Right lung (tissue), 5 donors: ENCODE measurements around the gene RSRC1. TPM values are rescaled to one million over a fixed set of nuclear protein-coding genes. Genes with fewer than 3 reads are reported as not detected.
"Not testable (repeated sequence)": the region's sequence is repeated elsewhere in the genome, so short reads cannot be mapped to it uniquely, and the experiment has no call there.

ENCODE experiments used
- DNase-seq, 2 donors: peaks; one replicate each; pipeline ENCODE4 v3.0.0-alpha.2; 2013
- polyA plus RNA-seq, 5 donors: library from polyadenylated mRNA; unstranded; fragments of 120-200 nt; gene quantifications; one replicate each; pipeline versions ENCODE4 v1.2.1 to v1.2.3, GENCODE V29; 2013; ENCODE audit warnings: inconsistent platforms in 1 of 5, low replicate concordance in 1 of 5; ENCODE audit not compliant: insufficient read length in 5 of 5, insufficient read depth in 1 of 5

The RSRC1 gene
- polyA plus RNA-seq, 5 donors: 21.7 to 31.7 (median 28.6) TPM

DNA sequence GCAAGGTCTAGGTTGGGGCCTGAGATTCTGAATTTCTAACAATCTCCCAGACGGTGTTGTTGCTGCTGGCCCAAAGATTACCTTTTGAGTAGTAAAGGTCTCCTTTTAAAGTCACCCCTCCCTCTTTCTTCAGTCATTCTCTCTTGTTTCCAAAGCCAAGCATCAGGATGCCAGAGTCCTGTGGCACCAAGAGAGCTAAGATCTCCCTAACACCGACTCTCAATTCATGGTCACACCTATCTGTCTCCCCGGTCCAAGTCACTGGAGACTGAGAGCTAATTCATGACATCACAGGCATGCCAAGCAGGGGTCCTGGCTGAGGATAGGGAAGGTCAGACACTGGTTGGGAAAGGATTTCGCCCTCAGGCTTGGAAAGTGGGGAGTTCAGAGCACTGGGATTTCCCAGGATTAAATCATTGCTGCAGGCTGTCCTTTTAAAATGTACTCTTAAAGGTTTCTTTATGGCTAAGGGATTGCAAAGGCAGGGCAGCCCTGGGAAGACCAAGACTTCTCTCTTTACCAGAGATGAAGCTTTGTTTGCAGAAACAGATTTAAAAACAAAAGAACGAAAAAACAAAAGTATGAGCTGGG is 11.0 kb upstream of the RSRC1 start:
- no peak for DNase-seq

DNA sequence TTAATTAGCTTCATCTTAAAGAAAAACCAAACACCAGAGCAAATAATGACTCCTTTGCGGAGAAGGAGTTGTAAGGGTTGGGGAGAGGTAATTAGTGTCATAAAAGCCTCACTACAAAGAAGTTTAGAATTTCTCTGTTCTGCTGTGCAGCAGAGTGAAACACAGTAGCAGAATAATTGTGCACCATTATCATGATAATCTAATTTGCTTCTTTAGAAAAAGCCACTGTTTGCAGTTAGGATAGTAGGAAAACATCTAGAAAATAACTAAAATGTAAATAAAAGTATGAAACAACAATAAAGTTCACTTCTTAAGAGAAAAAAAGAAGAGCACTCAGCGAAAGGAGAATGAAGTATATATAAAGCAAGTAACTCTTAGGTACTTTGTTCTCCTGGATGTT is 9.2 kb upstream of the RSRC1 start:
- DNase-seq: no peak

- no peak for DNase-seq
These were observed 8.3 kb upstream of the RSRC1 start for GRCh38 chr3:158101335-158102241.

- DNase-seq: no peak
These were observed 7.4 kb upstream of the RSRC1 start for GRCh38 chr3:158102242-158103080.

- peak; percentile 15 to 20 for DNase-seq
These were observed 6.6 kb upstream of the RSRC1 start for GRCh38 chr3:158103081-158103886.

DNA sequence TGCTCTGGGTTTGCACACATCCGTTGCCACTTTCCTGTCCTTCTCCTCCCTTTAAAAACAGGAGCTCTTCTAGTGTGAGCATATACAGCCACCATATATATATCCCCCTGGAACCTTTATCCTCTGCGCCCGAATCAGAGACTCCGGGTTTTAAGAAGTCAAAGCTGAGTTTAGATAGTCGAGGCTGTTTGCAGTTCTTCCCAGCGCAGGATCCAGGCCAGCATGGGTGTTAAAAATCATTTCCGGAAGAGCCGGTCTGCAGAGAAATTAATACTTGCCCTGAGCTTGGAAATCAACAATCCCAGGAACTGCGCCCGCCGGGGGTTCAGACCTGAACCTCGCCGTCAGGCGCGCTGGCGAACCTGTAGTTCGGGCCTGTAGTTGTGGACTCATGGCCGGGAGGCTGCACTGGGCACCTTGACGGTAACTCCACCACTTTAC is 6.0 kb upstream of the RSRC1 start:
- peak in 1 of 2 donors; percentile 17 for DNase-seq

DNA sequence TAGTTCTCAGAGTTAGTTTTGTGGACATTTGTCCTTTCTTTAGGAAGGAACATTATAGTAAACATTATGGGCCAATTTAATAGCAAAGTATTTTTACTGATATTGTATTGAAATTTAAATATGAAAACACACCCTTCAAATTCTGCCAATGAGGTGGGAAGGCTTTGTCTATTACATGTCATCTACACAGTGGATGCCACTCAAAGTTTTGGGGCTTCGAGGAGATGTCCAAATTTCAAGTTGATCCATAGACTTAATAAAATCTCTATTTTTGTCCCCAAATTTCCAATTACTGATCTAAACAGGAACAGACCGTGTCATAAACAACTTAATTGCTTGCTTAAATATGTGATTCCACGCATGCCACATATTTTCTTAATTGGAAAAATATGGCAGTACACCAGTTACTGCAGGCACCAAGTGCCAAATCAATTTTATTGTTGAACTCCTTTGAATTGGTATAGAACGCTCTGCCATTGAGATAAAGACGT is 5.4 kb upstream of the RSRC1 start:
- peak in 1 of 2 donors; percentile 24 for DNase-seq

- DNase-seq: peak; percentile 14
These were observed 4.7 kb upstream of the RSRC1 start for GRCh38 chr3:158105119-158105709.

GRCh38 chr3:158105710-158106253 is 4.1 kb upstream of the RSRC1 start:
- DNase-seq: peak in 1 of 2 donors; percentile 13

DNA sequence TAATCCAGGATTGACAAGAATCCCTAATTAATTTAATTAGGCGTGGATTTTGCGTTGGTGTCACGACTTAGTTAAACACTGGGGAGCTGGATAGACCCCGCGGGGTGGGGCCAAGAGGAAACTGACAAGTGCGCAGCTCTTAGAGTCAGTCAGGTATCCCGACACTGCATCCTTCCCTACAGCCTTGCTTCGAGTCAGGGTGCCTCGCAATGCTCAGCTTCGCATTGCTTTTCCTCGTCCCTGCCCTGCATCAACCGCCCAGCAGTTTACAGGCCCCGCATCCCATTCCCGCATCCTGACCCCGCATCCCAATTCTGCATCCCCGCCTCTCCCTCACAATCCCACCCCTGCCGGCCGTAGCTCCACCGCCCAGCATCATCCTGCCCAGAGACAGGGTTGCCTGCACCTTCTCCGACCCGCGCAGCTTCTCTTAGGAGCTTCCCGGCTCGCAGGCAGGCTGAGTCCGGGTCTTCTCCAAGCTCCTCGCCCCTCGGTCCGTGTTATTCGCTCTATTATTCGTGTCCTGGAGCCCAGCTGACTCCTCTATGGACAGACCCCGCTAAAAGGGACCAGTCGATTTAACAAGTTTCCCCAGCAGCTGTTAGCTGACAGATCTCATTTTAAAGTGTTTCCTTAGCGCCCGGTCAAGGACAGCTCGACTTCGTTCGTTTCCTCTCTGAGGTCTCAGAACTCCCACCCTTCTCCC is 3.0 kb upstream of the RSRC1 start:
- DNase-seq: peak; percentile 15 to 33

DNA sequence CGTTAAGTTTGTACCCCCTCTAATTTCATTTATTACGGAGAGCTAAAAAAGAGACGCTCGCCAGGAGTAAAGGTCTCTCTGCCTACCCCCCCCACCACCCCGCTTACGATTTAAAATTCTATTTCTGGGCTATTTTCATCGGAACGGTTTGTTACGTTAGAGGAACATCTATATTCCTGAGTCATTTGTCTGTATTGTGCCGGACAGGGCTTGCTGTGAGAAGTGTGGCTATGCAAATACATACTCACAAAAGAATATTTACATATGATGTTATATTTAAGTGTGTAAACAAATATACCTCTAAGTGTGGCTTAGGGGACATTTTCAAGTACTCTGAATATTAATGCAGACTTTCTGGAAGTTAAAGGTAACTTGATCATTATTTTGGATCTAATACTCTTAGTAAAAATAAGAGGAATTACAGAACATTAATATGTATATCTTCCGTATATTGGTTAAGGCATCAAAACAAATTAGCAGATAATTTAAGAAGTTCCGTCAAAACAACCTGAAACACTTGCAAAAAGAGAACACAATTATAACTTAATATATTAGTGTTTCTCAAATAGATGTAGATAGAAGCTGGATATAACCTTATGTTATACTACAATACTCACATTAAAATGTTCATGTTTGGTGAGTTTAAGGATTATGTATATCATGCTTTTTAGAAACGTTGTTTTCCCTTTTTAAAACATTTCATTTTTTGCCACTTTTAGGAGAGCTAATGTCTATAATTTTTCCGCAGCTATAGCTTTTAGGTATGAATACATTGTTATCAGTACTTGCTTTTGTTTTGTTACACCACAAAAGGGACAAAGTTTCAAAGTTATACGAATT is 2.1 kb upstream of the RSRC1 start:
- peak; percentile 13 to 15 for DNase-seq

- DNase-seq: no peak
These were observed 1.4 kb upstream of the RSRC1 start for GRCh38 chr3:158108445-158108985.

- no peak for DNase-seq
These were observed 540 bp upstream of the RSRC1 start for GRCh38 chr3:158109295-158109803.

GRCh38 chr3:158110658-158111018 is 749 bp downstream of the RSRC1 start:
- no peak for DNase-seq

DNA sequence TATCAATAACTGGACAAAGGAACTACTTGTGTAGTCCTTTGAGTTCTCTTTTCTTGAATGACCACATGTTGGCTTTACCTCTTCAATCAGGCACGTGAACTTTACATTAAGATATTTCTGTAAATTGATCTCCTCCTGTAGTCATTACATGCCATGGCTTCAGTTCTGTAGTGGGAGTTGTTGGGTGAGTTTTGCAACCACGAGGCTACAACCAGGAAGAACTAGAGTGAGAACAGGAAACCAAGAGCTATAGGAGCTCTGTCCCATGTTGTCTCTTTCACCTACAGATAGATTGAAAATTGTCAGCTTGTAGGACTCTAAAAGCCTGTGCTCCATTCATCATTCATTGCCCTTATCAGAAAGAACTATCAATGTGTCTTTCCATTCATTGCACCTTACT is 2.0 kb downstream of the RSRC1 start:
- no peak for DNase-seq

- DNase-seq: not testable (repeated sequence)
These were observed 3.7 kb downstream of the RSRC1 start for GRCh38 chr3:158113595-158113994.

- DNase-seq: no peak
These were observed 10.4 kb downstream of the RSRC1 start for GRCh38 chr3:158120330-158120729.

GRCh38 chr3:158121295-158121694 is 11.4 kb downstream of the RSRC1 start:
- no peak for DNase-seq
